IMR-90 (cell line): Measurements from ENCODE around the gene CDR2L. TPM values are rescaled to one million over a fixed set of nuclear protein-coding genes. Genes with fewer than 3 reads are reported as not detected.

Experiments
- ATAC-seq: fragments of 200-7000 bp; cut with Tn5 transposase; 2 replicates; pipeline ENCODE4 v1.9.1; 2020; ENCODE audit warnings: low read depth, mild to moderate bottlenecking, moderate library complexity
- BruUV-seq: library from RNA; stranded (reverse); fragments of 400-500 nt; replicated peaks from 2 replicates; lab custom pipeline; 2021; lab: Mats Ljungman, UMichigan
- CTCF ChIA-PET: fragments of 300-600 bp; formaldehyde crosslinking; extraction: SDS; loops from one replicate; lab custom pipeline; 2021; ENCODE audit warnings: antibody characterized with exemption; lab: Yijun Ruan, JAX
- POLR2A ChIA-PET: fragments of 300-600 bp; sonication (Branson Sonifier 250); formaldehyde crosslinking; loops from one replicate; lab custom pipeline; 2022; ENCODE audit warnings: antibody characterized with exemption; ENCODE audit not compliant: unreplicated experiment; lab: Charles Lee
- DNase-seq: peaks from one replicate; pipeline ENCODE4 v3.0.0; 2013
- H2AFZ ChIP-seq: replicated peaks from 2 replicates; pipeline ENCODE3; 2013; ENCODE audit warnings: low read length, mild to moderate bottlenecking; ENCODE audit not compliant: poor library complexity
- H2AK5ac ChIP-seq: 2 replicates; pipeline ENCODE4 v1.6.1; 2013; ENCODE audit warnings: low read depth, low read length, inconsistent platforms
- H2AK9ac ChIP-seq: replicated peaks from 2 replicates; pipeline ENCODE3; 2013; ENCODE audit warnings: mild to moderate bottlenecking, low read depth, low read length, moderate library complexity; ENCODE audit not compliant: poor library complexity
- H2BK120ac ChIP-seq: 2 replicates; pipeline ENCODE4 v1.6.1; 2013; ENCODE audit warnings: low read depth, low read length, inconsistent platforms
- H2BK15ac ChIP-seq: 3 replicates; pipeline ENCODE4 v1.6.1; 2013; ENCODE audit warnings: low read depth, low read length, inconsistent platforms
- H2BK20ac ChIP-seq: 2 replicates; pipeline ENCODE4 v1.6.1; 2013; ENCODE audit warnings: low read depth, mild to moderate bottlenecking, inconsistent platforms, low read length, moderate library complexity
- H2BK5ac ChIP-seq: 2 replicates; pipeline ENCODE4 v1.6.1; 2013; ENCODE audit warnings: mild to moderate bottlenecking, low read depth, low read length, inconsistent platforms; ENCODE audit not compliant: poor library complexity, severe bottlenecking
- H3K14ac ChIP-seq: replicated peaks from 2 replicates; pipeline ENCODE4 v1.6.1; 2013; ENCODE audit warnings: low read depth, low read length, inconsistent platforms
- H3K18ac ChIP-seq: 2 replicates; pipeline ENCODE4 v1.6.1; 2013; ENCODE audit warnings: low read depth, low read length, control low read depth
- H3K23ac ChIP-seq: 2 replicates; pipeline ENCODE4 v1.6.1; 2013; ENCODE audit warnings: low read depth, low read length, inconsistent platforms
- H3K27ac ChIP-seq: 2 replicates; pipeline ENCODE4 v1.5.1; 2013; ENCODE audit warnings: mild to moderate bottlenecking, control low read depth, low read length; ENCODE audit not compliant: insufficient read depth
- H3K27me3 ChIP-seq: 2 replicates; pipeline ENCODE4 v1.6.1; 2013; ENCODE audit warnings: low read length; ENCODE audit not compliant: control insufficient read depth, insufficient read depth
- H3K36me3 ChIP-seq: 2 replicates; pipeline ENCODE4 v1.6.1; 2013; ENCODE audit warnings: low read length, mixed read lengths; ENCODE audit not compliant: control insufficient read depth, insufficient read depth
- H3K4ac ChIP-seq: 2 replicates; pipeline ENCODE4 v1.6.1; 2013; ENCODE audit warnings: low read depth, low read length, inconsistent platforms
- H3K4me1 ChIP-seq: 2 replicates; pipeline ENCODE4 v1.6.1; 2013; ENCODE audit warnings: low read length, mixed read lengths; ENCODE audit not compliant: control insufficient read depth, insufficient read depth
- H3K4me2 ChIP-seq: 2 replicates; pipeline ENCODE4 v1.6.1; 2013; ENCODE audit warnings: low read depth, mild to moderate bottlenecking, control low read depth, low read length, moderate library complexity
- H3K4me3 ChIP-seq: 2 replicates; pipeline ENCODE4 v1.5.1; 2013; ENCODE audit warnings: low read depth, mild to moderate bottlenecking, control low read depth, low read length, moderate library complexity; ENCODE audit not compliant: insufficient read depth
- H3K56ac ChIP-seq: 2 replicates; pipeline ENCODE4 v1.6.1; 2013; ENCODE audit warnings: low read length, inconsistent platforms; ENCODE audit not compliant: insufficient read depth; ENCODE audit errors: extremely low read depth
- H3K79me1 ChIP-seq, 2 experiments: 2 replicates each; pipeline ENCODE4 v1.6.1; 2013; ENCODE audit warnings: low read length in 2 of 2, inconsistent platforms in 1 of 2, low read depth in 1 of 2
- H3K9ac ChIP-seq: 2 replicates; pipeline ENCODE4 v1.6.1; 2013; ENCODE audit warnings: low read depth, low read length, control low read depth
- H3K9me1 ChIP-seq: 2 replicates; pipeline ENCODE4 v1.6.1; 2013; ENCODE audit warnings: low read length, inconsistent platforms; ENCODE audit not compliant: insufficient read depth
- H3K9me3 ChIP-seq: 2 replicates; pipeline ENCODE4 v1.6.1; 2013; ENCODE audit warnings: low read length; ENCODE audit not compliant: control insufficient read depth, insufficient read depth
- H4K20me1 ChIP-seq: 2 replicates; pipeline ENCODE4 v1.6.1; 2013; ENCODE audit warnings: low read length, inconsistent platforms; ENCODE audit not compliant: insufficient read depth
- H4K5ac ChIP-seq: 2 replicates; pipeline ENCODE4 v1.6.1; 2013; ENCODE audit warnings: mild to moderate bottlenecking, low read depth, low read length, control low read depth
- H4K8ac ChIP-seq, 2 experiments: 2 replicates each; pipeline ENCODE4 v1.6.1; 2013; ENCODE audit warnings: low read depth in 2 of 2, low read length in 2 of 2, control low read depth in 1 of 2, inconsistent platforms in 1 of 2
- H4K91ac ChIP-seq: 2 replicates; pipeline ENCODE4 v1.6.1; 2013; ENCODE audit warnings: low read depth, low read length, inconsistent platforms; ENCODE audit not compliant: insufficient read depth
- BHLHE40 ChIP-seq: fragments of 150-350 bp; IDR thresholded peaks from 2 replicates; pipeline ENCODE4 v1.6.1; 2016; ENCODE audit warnings: mild to moderate bottlenecking, low read depth, low read length
- CHD1 ChIP-seq: IDR thresholded peaks from 2 replicates; pipeline ENCODE4 v1.6.1; 2012; ENCODE audit warnings: low read depth, low read length, improper control_type of control experiment
- FOS ChIP-seq: fragments of 150-350 bp; IDR thresholded peaks from 2 replicates; pipeline ENCODE4 v1.6.1; 2016; ENCODE audit warnings: low read depth, low read length
- MAFK ChIP-seq: IDR thresholded peaks from 2 replicates; pipeline ENCODE4 v1.6.1; 2012; ENCODE audit warnings: low read depth, low read length, improper control_type of control experiment
- MAZ ChIP-seq: IDR thresholded peaks from 2 replicates; pipeline ENCODE4 v1.6.1; 2012; ENCODE audit warnings: low read depth, mild to moderate bottlenecking, low read length, improper control_type of control experiment, moderate library complexity, borderline replicate concordance
- MXI1 ChIP-seq: IDR thresholded peaks from 2 replicates; pipeline ENCODE4 v1.6.1; 2012; ENCODE audit warnings: low read depth, mild to moderate bottlenecking, low read length, moderate library complexity, borderline replicate concordance
- RAD21 ChIP-seq: IDR thresholded peaks from 2 replicates; pipeline ENCODE4 v1.6.1; 2012; ENCODE audit warnings: low read length, improper control_type of control experiment
- RCOR1 ChIP-seq: IDR thresholded peaks from 2 replicates; pipeline ENCODE4 v1.6.1; 2012; ENCODE audit warnings: mild to moderate bottlenecking, low read length, improper control_type of control experiment; ENCODE audit not compliant: insufficient replicate concordance
- SMC3 ChIP-seq: fragments of 150-350 bp; IDR thresholded peaks from 2 replicates; pipeline ENCODE4 v1.6.1; 2016; ENCODE audit warnings: low read depth, mild to moderate bottlenecking, antibody characterized with exemption, low read length, moderate library complexity
- WGBS, 2 experiments: methylation state at CpG; one replicate each; pipeline versions ENCODE4 v1.1.5 to v1.1.7; 2013; ENCODE audit warnings: missing lambda C conversion rate in 2 of 2; ENCODE audit not compliant: insufficient read length in 1 of 2; ENCODE audit errors: extremely low coverage in 2 of 2; 5-methylcytosine and 5-hydroxymethylcytosine counted together
- dilution Hi-C: fragments of 300-500 bp; cut with HindIII; formaldehyde crosslinking; loops from one replicate; pipeline ENCODE4 v1.14.3; 2018; ENCODE audit warnings: low sequenced_read_pairs; ENCODE audit not compliant: unreplicated experiment
- in situ Hi-C: fragments of 300-500 bp; cut with MboI; formaldehyde crosslinking; loops from 3 replicates; pipeline ENCODE4 v1.14.3; 2019; ENCODE audit warnings: low sequenced_read_pairs, inconsistent platforms, mixed read lengths
- intact Hi-C: fragments of 100-400 bp; cut with micrococcal nuclease; formaldehyde crosslinking; loops from 2 replicates; pipeline ENCODE4 v1.10.0; 2022
- polyA plus RNA-seq, 3 experiments: library from polyadenylated mRNA; depleted of rRNA; stranded (reverse); fragments of >200 nt; gene quantifications; 2 replicates each; pipeline ENCODE4 v1.2.3, GENCODE V29; 2012; ENCODE audit warnings: low replicate concordance in 1 of 3
- total RNA-seq: library from RNA; depleted of rRNA; stranded (reverse); fragments of >200 nt; gene quantifications from 2 replicates; pipeline ENCODE4 v1.2.3, GENCODE V29; 2012
- TF ChIP-seq, protein P1 (sequence below): conservative IDR thresholded peaks from 2 replicates; pipeline ENCODE4 v1.5.1; 2012; ENCODE audit warnings: mild to moderate bottlenecking, low read depth, low read length, improper control_type of control experiment
- TF ChIP-seq, protein P2 (sequence below): fragments of 150-350 bp; IDR thresholded peaks from 2 replicates; pipeline ENCODE4 v1.6.1; 2016; ENCODE audit warnings: low read depth, mild to moderate bottlenecking, low read length, moderate library complexity, borderline replicate concordance
- TF ChIP-seq, protein P3 (sequence below): fragments of 150-350 bp; IDR thresholded peaks from 2 replicates; pipeline ENCODE4 v1.6.1; 2017; ENCODE audit warnings: mild to moderate bottlenecking, antibody characterized with exemption, low read length, low read depth

Gene CDR2L
- total and polyA plus RNA-seq, 2 of the 4 experiments (the other 2 are of a cell fraction), result 5.7 to 18.9 TPM

DNA sequence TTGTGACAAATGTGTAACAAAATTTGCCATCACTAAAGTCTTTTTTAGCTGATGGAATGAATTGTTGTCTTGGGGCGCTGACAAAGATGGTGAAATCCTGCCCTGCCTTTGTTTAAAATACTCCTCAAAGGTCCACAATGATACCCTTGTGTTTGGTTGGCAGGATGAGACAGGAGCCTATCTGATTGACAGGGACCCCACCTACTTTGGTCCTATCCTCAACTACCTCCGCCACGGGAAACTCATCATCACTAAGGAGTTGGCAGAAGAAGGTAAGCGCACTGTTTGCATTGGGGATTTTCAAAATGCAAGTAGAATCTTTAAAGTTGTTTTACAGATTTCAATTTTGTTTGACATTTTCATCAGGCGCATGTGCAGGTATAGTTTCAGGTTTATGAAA is 61.6 kb downstream of the CDR2L start:
- dilution Hi-C loops (no loop called here), intact Hi-C loops (loop anchor here (5.0 kb wide), 1 partner anchor 87 kb away; no protein-coding TSS in a partner anchor), in situ Hi-C loops (no loop called here)
- Histone ChIP-seq H3K4me2 (no peak overlapping the region), H3K4ac (no peak overlapping the region), H3K9me1 (no peaks in the 10 kb centered on the region), H4K91ac (no peak overlapping the region), H2BK5ac (no peak overlapping the region), H2BK15ac (no peak overlapping the region), H2AFZ (no peak overlapping the region), H3K4me1 (no peaks in the 10 kb centered on the region; the same call in 1 of the 2 replicates), H2BK20ac (no peak overlapping the region), H3K9me3 (no peaks in the 10 kb centered on the region), H2AK9ac (no peak overlapping the region), H4K20me1 (0 out of 2 replicates have a peak, but pooled peaks cover 3% of the 10 kb centered on the region), H2BK120ac (no peak overlapping the region), H3K9ac (no peak overlapping the region), H3K27ac (no peak overlapping the region), H3K27me3 (no peaks in the 10 kb centered on the region), H3K36me3 (peaks cover 14% of the 10 kb centered on the region), H3K18ac (no peak overlapping the region), H3K4me3 (no peak overlapping the region), H3K23ac (peak overlapping the region; percentile 34; the same call in 1 of the 2 replicates), H2AK5ac (no peak overlapping the region), H3K56ac (no peak overlapping the region), H4K5ac (no peak overlapping the region), H3K79me1 (peaks cover 19 to 43% of the 10 kb centered on the region in 2 experiments), H4K8ac (no peak overlapping the region), H3K14ac (no peak overlapping the region)
- BruUV-seq, result no TSS peak
- ATAC-seq, result no peak
- 100% methylated on average over 1 of the region's 5 CpGs; no CpG with 5 or more reads in 1 of the 2 experiments for WGBS, 2 experiments
- ChIA-PET POLR2A (interaction anchor here (0.5 kb wide), 1 partner anchor 83 kb away, joined by 16 read pairs; no protein-coding TSS in a partner anchor), CTCF (interaction anchor here (0.9 kb wide), 3 partner anchors 9 to 14 kb away, joined by 3 read pairs; no protein-coding TSS in a partner anchor)
- DNase-seq, result no peak
- TF ChIP-seq RAD21 (no peak), FOS (no peak), SMC3 (no peak), RCOR1 (no peak), CHD1 (no peak), MAFK (no peak), MXI1 (no peak), MAZ (no peak), BHLHE40 (no peak)
- TF ChIP-seq, protein P1, sequence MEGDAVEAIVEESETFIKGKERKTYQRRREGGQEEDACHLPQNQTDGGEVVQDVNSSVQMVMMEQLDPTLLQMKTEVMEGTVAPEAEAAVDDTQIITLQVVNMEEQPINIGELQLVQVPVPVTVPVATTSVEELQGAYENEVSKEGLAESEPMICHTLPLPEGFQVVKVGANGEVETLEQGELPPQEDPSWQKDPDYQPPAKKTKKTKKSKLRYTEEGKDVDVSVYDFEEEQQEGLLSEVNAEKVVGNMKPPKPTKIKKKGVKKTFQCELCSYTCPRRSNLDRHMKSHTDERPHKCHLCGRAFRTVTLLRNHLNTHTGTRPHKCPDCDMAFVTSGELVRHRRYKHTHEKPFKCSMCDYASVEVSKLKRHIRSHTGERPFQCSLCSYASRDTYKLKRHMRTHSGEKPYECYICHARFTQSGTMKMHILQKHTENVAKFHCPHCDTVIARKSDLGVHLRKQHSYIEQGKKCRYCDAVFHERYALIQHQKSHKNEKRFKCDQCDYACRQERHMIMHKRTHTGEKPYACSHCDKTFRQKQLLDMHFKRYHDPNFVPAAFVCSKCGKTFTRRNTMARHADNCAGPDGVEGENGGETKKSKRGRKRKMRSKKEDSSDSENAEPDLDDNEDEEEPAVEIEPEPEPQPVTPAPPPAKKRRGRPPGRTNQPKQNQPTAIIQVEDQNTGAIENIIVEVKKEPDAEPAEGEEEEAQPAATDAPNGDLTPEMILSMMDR, result no peak
- TF ChIP-seq, protein P2, sequence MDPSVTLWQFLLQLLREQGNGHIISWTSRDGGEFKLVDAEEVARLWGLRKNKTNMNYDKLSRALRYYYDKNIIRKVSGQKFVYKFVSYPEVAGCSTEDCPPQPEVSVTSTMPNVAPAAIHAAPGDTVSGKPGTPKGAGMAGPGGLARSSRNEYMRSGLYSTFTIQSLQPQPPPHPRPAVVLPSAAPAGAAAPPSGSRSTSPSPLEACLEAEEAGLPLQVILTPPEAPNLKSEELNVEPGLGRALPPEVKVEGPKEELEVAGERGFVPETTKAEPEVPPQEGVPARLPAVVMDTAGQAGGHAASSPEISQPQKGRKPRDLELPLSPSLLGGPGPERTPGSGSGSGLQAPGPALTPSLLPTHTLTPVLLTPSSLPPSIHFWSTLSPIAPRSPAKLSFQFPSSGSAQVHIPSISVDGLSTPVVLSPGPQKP, result no peak
- TF ChIP-seq, protein P3, sequence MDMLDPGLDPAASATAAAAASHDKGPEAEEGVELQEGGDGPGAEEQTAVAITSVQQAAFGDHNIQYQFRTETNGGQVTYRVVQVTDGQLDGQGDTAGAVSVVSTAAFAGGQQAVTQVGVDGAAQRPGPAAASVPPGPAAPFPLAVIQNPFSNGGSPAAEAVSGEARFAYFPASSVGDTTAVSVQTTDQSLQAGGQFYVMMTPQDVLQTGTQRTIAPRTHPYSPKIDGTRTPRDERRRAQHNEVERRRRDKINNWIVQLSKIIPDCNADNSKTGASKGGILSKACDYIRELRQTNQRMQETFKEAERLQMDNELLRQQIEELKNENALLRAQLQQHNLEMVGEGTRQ, result no peak
